ENCODE results near the gene CLDN2.

CLDN2 gene

GRCh38 chrX:106917830-106918500 is 2.2 kb upstream of the CLDN2 start:
- no peak overlapping the region for H3K27ac ChIP-seq
- TF ChIP-seq CTCF (IDR thresholded peaks at IDR 0.05), result no peak
- no peak overlapping the region for H3K4me3 ChIP-seq
- no peak for DNase-seq (ENCODE audit: low spot score)

- TF ChIP-seq CTCF (IDR thresholded peaks at IDR 0.05), result no peak
- no peak for DNase-seq (ENCODE audit: low spot score)
Observed at GRCh38 chrX:106921637-106922036, 1.4 kb downstream of the CLDN2 start.

GRCh38 chrX:106927023-106927422 is 6.8 kb downstream of the CLDN2 start:
- TF ChIP-seq CTCF (IDR thresholded peaks at IDR 0.05), result no peak
- Histone ChIP-seq H3K4me3 (no peak overlapping the region), H3K27ac (no peak overlapping the region)
- DNase-seq (ENCODE audit: low spot score), result no peak

More at GRCh38 chrX:106921637-106922036, 1.4 kb downstream of the CLDN2 start:
- no peak overlapping the region for H3K27ac ChIP-seq
- H3K4me3 ChIP-seq, result no peak overlapping the region

DNA sequence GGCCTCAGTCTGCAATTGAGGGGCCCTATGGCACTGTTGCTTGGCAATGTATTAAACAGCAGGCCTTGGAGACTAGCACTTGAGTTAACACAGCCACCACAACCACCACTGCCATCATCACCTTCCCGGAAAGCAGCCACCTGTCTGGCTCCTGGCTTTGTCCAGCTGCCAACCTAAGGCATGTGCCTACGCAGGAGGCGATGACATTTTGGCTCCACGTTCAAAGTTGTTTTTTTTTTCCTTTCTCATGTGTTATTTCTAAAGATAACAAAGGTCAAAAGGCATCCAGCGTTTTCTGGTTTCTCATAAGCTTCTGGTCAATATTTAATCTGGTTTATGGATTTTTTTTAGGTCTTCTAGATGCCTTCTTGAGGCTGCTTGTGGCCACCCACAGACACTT is 7.5 kb downstream of the CLDN2 start:
- Histone ChIP-seq H3K4me3 (no peak overlapping the region), H3K27ac (no peak overlapping the region)
- no peak for DNase-seq (ENCODE audit: low spot score)
- TF ChIP-seq CTCF (IDR thresholded peaks at IDR 0.05), result no peak

- DNase-seq (ENCODE audit: low spot score), result no peak
- TF ChIP-seq CTCF (IDR thresholded peaks at IDR 0.05), result no peak
- Histone ChIP-seq H3K27ac (no peak overlapping the region), H3K4me3 (no peak overlapping the region)
Observed at GRCh38 chrX:106928227-106928626, 8.0 kb downstream of the CLDN2 start.

- no peak for TF ChIP-seq CTCF (IDR thresholded peaks at IDR 0.05)
- no peak for DNase-seq (ENCODE audit: low spot score)
- Histone ChIP-seq H3K4me3 (no peak overlapping the region), H3K27ac (no peak overlapping the region)
Observed at GRCh38 chrX:106931831-106932491, 11.8 kb downstream of the CLDN2 start.

DNA sequence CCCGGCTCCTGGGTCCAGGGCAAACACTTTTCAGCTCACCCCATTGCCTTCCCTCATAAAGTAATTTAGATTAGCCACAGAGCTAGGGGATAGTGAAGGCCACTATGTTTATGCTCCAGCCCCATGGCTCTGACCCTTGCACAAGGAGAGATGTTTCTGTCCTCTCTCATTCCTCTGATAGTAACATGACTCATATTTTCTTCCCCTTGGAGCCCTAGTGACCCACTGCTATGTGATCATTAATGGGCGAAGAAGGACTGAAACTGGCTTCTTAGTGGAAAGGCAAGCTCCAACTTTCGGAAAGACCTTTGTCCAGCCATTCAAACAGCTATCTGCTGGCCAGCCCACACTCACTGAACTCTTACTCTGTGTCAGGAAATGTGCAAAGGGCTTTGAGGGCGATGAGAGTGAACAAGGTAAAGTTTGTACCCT is 12.3 kb downstream of the CLDN2 start:
- no peak for DNase-seq (ENCODE audit: low spot score)
- no peak overlapping the region for H3K4me3 ChIP-seq
- TF ChIP-seq CTCF (IDR thresholded peaks at IDR 0.05), result no peak
- peak overlapping the region in 1 of 2 donors; percentile 6 for H3K27ac ChIP-seq
